ENCODE results near the gene KIF26A. TPM values are rescaled to one million over a fixed set of nuclear protein-coding genes. Genes with fewer than 3 reads are reported as not detected.

KIF26A gene
- polyA plus RNA-seq, 1 experiment: 0.10 TPM

- ChIA-PET POLR2A (no interaction called here), CTCF (interaction anchor here (1.0 to 2.0 kb wide), 3 partner anchors 9 to 444 kb away, joined by 3 to 6 read pairs (median 3); no protein-coding TSS in a partner anchor)
- Histone ChIP-seq H3K4me3 (ENCODE audit: low read depth, low read length) (no peak overlapping the region), H3K36me3 (ENCODE audit: control insufficient read depth, insufficient read depth, low read length) (no peaks in the 10 kb centered on the region), H3K27me3 (ENCODE audit: control insufficient read depth, insufficient read depth, low read length) (peaks cover 13% of the 10 kb centered on the region)
- DNase-seq (ENCODE audit: low read depth): no peak
- TF ChIP-seq CTCF (IDR thresholded peaks at IDR 0.05; ENCODE audit: insufficient read depth, low read depth, low read length): no peak
These were observed 18.1 kb upstream of the KIF26A start for GRCh38 chr14:104120281-104120741.

GRCh38 chr14:104121142-104121541 lies 17.2 kb upstream of the KIF26A start:
- DNase-seq (ENCODE audit: low read depth): no peak
- TF ChIP-seq CTCF (IDR thresholded peaks at IDR 0.05; ENCODE audit: insufficient read depth, low read depth, low read length): no peak
- H3K36me3 ChIP-seq (ENCODE audit: control insufficient read depth, insufficient read depth, low read length): no peaks in the 10 kb centered on the region
- CTCF ChIA-PET: interaction anchor here (1.0 to 2.0 kb wide), 2 partner anchors 8 to 443 kb away, joined by 3 to 6 read pairs; no protein-coding TSS in a partner anchor
- peaks cover 13% of the 10 kb centered on the region for H3K27me3 ChIP-seq (ENCODE audit: control insufficient read depth, insufficient read depth, low read length)
- no peak overlapping the region for H3K4me3 ChIP-seq (ENCODE audit: low read depth, low read length)
- POLR2A ChIA-PET: no interaction called here

GRCh38 chr14:104123879-104124278 lies 14.5 kb upstream of the KIF26A start:
- H3K36me3 ChIP-seq (ENCODE audit: control insufficient read depth, insufficient read depth, low read length): no peaks in the 10 kb centered on the region
- H3K27me3 ChIP-seq (ENCODE audit: control insufficient read depth, insufficient read depth, low read length): peaks cover 4% of the 10 kb centered on the region
- no peak overlapping the region for H3K4me3 ChIP-seq (ENCODE audit: low read depth, low read length)
- ChIA-PET CTCF (no interaction called here), POLR2A (no interaction called here)
- DNase-seq (ENCODE audit: low read depth): no peak
- no peak for TF ChIP-seq CTCF (IDR thresholded peaks at IDR 0.05; ENCODE audit: insufficient read depth, low read depth, low read length)

GRCh38 chr14:104125011-104125410 lies 13.4 kb upstream of the KIF26A start:
- CTCF ChIA-PET: no interaction called here
- peaks cover 4% of the 10 kb centered on the region; the same call in 1 of the 2 replicates for H3K27me3 ChIP-seq (ENCODE audit: control insufficient read depth, insufficient read depth, low read length)
- TF ChIP-seq CTCF (IDR thresholded peaks at IDR 0.05; ENCODE audit: insufficient read depth, low read depth, low read length): no peak
- no peak for DNase-seq (ENCODE audit: low read depth)
- H3K4me3 ChIP-seq (ENCODE audit: low read depth, low read length): no peak overlapping the region
- POLR2A ChIA-PET: no interaction called here
- H3K36me3 ChIP-seq (ENCODE audit: control insufficient read depth, insufficient read depth, low read length): no peaks in the 10 kb centered on the region

- Histone ChIP-seq H3K4me3 (ENCODE audit: low read depth, low read length) (no peak overlapping the region), H3K27me3 (ENCODE audit: control insufficient read depth, insufficient read depth, low read length) (no peaks in the 10 kb centered on the region), H3K36me3 (ENCODE audit: control insufficient read depth, insufficient read depth, low read length) (no peaks in the 10 kb centered on the region)
- DNase-seq (ENCODE audit: low read depth): no peak
- no peak for TF ChIP-seq CTCF (IDR thresholded peaks at IDR 0.05; ENCODE audit: insufficient read depth, low read depth, low read length)
- POLR2A ChIA-PET: no interaction called here
- CTCF ChIA-PET: interaction anchor here (0.7 kb wide), 1 partner anchor 29 kb away, joined by 3 read pairs; no protein-coding TSS in a partner anchor
These were observed 11.6 kb upstream of the KIF26A start for GRCh38 chr14:104126753-104127152.
